DOHH2 (cell line): ENCODE measurements around the gene C11orf24.

Source experiments
- H3F3A ChIP-seq: fragments of 200-600 bp; sonication (generic), shearing (Covaris generic); 2 replicates; pipeline ENCODE4 v1.6.0; 2016; ENCODE audit warnings: antibody characterized with exemption, mild to moderate bottlenecking; ENCODE audit not compliant: control insufficient read depth, insufficient read depth
- H3K27ac ChIP-seq: fragments of 200-600 bp; sonication (generic); 2 replicates; pipeline ENCODE4 v1.5.1; 2014; ENCODE audit warnings: low read depth, mild to moderate bottlenecking, low read length, moderate library complexity
- H3K27me3 ChIP-seq: fragments of 200-600 bp; sonication (generic); 2 replicates; pipeline ENCODE4 v1.6.1; 2014; ENCODE audit warnings: mild to moderate bottlenecking, low read length, mixed read lengths; ENCODE audit not compliant: control insufficient read depth
- H3K36me3 ChIP-seq: fragments of 200-600 bp; sonication (generic); 2 replicates; pipeline ENCODE4 v1.6.1; 2014; ENCODE audit warnings: mild to moderate bottlenecking, low read length, moderate library complexity, mixed read lengths; ENCODE audit not compliant: control insufficient read depth
- H3K4me1 ChIP-seq: fragments of 200-600 bp; sonication (generic); 2 replicates; pipeline ENCODE4 v1.6.1; 2014; ENCODE audit warnings: mild to moderate bottlenecking, low read length, mixed read lengths; ENCODE audit not compliant: control insufficient read depth
- H3K4me2 ChIP-seq: fragments of 200-600 bp; sonication (generic); 2 replicates; pipeline ENCODE4 v1.6.0; 2014; ENCODE audit warnings: mild to moderate bottlenecking, low read length, moderate library complexity
- H3K4me3 ChIP-seq: fragments of 200-600 bp; sonication (generic); 2 replicates; pipeline ENCODE4 v1.5.1; 2014; ENCODE audit warnings: mild to moderate bottlenecking, low read length, mixed read lengths
- H3K79me2 ChIP-seq: fragments of 200-600 bp; sonication (generic); 2 replicates; pipeline ENCODE4 v1.6.1; 2014; ENCODE audit warnings: mild to moderate bottlenecking, low read length, mixed read lengths; ENCODE audit not compliant: control insufficient read depth
- H3K9me2 ChIP-seq: fragments of 200-600 bp; sonication (generic); replicated peaks from 2 replicates; pipeline ENCODE4 v1.6.1; 2014; ENCODE audit warnings: mild to moderate bottlenecking, low read length, mixed read lengths; ENCODE audit not compliant: control insufficient read depth
- H3K9me3 ChIP-seq: fragments of 200-600 bp; sonication (generic); 2 replicates; pipeline ENCODE4 v1.6.1; 2014; ENCODE audit warnings: antibody characterized with exemption, low read length, mixed read lengths; ENCODE audit not compliant: control insufficient read depth, insufficient read depth
- H4K20me1 ChIP-seq: fragments of 200-600 bp; sonication (generic); 2 replicates; pipeline ENCODE4 v1.6.0; 2014; ENCODE audit warnings: low read depth, mild to moderate bottlenecking, antibody characterized with exemption, low read length, moderate library complexity; ENCODE audit not compliant: control insufficient read depth, insufficient read depth
- EZH2phosphoT487 ChIP-seq: fragments of 200-600 bp; sonication (generic); IDR thresholded peaks from 2 replicates; pipeline ENCODE4 v1.6.1; 2017; ENCODE audit warnings: borderline replicate concordance, mild to moderate bottlenecking, antibody characterized with exemption, low read length, moderate library complexity, mixed read lengths
- TF ChIP-seq, protein P1 (sequence below): fragments of 200-600 bp; sonication (generic); IDR thresholded peaks from one replicate; pipeline ENCODE4 v1.5.1; 2014; ENCODE audit warnings: antibody characterized with exemption, mild to moderate bottlenecking, low read depth, low read length; ENCODE audit not compliant: poor library complexity, severe bottlenecking

Gene C11orf24

DNA sequence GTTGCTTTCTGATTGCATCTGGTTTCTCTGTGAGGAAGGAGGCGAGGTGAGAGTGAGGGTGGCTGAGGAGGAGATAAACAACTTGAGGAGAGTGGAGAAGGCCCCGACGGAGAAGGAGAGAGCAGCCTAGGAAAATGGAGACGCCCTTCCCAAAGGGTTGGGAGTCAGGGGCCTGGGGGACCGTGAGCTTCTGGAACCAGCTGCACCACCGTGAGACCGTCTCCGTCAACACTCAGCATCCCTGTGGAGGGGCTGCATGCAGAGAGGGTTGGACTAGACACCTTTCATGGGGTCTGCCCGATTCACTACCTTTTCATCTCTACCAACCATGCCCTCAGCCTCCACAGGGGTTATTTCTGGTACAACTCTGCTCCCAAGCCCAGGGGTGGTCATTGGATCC, 45.4 kb downstream of the C11orf24 start:
- Histone ChIP-seq H3K4me3 (no peak overlapping the region), H3K4me2 (no peak overlapping the region), H3K36me3 (no peaks in the 10 kb centered on the region), H3K9me3 (no peaks in the 10 kb centered on the region; the same call in 1 of the 2 replicates), H3F3A (no peaks in the 10 kb centered on the region), H3K27ac (no peak overlapping the region), H3K27me3 (no peaks in the 10 kb centered on the region), H4K20me1 (no peaks in the 10 kb centered on the region), H3K4me1 (no peaks in the 10 kb centered on the region), H3K9me2 (no peaks in the 10 kb centered on the region), H3K79me2 (no peaks in the 10 kb centered on the region)
- TF ChIP-seq, protein P1, sequence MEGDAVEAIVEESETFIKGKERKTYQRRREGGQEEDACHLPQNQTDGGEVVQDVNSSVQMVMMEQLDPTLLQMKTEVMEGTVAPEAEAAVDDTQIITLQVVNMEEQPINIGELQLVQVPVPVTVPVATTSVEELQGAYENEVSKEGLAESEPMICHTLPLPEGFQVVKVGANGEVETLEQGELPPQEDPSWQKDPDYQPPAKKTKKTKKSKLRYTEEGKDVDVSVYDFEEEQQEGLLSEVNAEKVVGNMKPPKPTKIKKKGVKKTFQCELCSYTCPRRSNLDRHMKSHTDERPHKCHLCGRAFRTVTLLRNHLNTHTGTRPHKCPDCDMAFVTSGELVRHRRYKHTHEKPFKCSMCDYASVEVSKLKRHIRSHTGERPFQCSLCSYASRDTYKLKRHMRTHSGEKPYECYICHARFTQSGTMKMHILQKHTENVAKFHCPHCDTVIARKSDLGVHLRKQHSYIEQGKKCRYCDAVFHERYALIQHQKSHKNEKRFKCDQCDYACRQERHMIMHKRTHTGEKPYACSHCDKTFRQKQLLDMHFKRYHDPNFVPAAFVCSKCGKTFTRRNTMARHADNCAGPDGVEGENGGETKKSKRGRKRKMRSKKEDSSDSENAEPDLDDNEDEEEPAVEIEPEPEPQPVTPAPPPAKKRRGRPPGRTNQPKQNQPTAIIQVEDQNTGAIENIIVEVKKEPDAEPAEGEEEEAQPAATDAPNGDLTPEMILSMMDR, result no peak

DNA sequence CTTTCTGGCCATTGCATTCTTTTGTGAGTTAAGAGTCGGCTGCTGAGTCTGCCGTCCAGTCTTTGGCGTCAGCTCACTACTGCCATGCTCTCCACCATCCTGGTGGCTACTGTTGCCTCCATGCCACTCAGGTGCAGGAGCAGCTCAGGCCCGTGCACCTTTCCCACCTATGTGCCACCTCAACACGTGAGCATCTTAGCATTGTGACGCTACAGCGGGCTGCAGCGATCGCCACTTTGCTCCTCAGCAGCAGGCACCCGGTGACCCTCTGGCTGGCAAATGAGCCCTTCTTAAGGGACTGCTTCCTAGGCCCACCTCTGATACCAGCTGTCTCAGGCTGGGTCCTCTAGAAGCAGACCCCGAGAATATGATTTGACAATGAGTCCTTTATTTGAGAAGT, 47.2 kb downstream of the C11orf24 start:
- no peaks in the 10 kb centered on the region for H4K20me1 ChIP-seq
- no peak overlapping the region for H3K27ac ChIP-seq
- H3K27me3 ChIP-seq, result no peaks in the 10 kb centered on the region
- TF ChIP-seq, protein P1, result no peak
- TF ChIP-seq EZH2phosphoT487, result no peak
- no peaks in the 10 kb centered on the region for H3K36me3 ChIP-seq
- H3K9me3 ChIP-seq, result no peaks in the 10 kb centered on the region; the same call in 1 of the 2 replicates
- no peak overlapping the region for H3K4me2 ChIP-seq
- H3K4me1 ChIP-seq, result no peaks in the 10 kb centered on the region
- no peaks in the 10 kb centered on the region for H3K9me2 ChIP-seq
- H3F3A ChIP-seq, result no peaks in the 10 kb centered on the region
- no peaks in the 10 kb centered on the region for H3K79me2 ChIP-seq
- no peak overlapping the region for H3K4me3 ChIP-seq

DNA sequence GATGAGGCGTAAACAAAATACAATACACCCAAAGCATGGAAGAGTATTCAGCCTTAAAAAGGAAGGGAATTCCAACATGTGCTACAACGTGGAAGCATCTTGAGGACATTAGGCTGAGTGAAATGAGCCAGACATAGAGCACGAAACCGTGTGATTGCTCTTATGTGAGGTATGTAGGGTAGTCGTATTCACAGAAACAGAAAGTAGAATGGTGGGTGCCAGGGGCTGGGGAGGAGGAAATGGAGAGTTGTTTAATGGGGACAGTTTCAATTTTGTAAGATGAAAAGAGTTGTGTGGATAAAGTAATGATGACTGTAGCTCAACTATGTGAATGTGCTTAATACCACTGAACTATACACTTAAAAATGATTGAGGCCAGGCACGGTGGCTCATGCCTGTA, 48.5 kb downstream of the C11orf24 start:
- H3K36me3 ChIP-seq, result no peaks in the 10 kb centered on the region
- H3F3A ChIP-seq, result no peaks in the 10 kb centered on the region
- H3K9me2 ChIP-seq, result no peaks in the 10 kb centered on the region
- H4K20me1 ChIP-seq, result no peaks in the 10 kb centered on the region
- H3K4me1 ChIP-seq, result no peaks in the 10 kb centered on the region
- TF ChIP-seq, protein P1, result no peak
- no peak for TF ChIP-seq EZH2phosphoT487
- no peak overlapping the region for H3K27ac ChIP-seq
- H3K79me2 ChIP-seq, result no peaks in the 10 kb centered on the region
- H3K4me3 ChIP-seq, result no peak overlapping the region
- H3K4me2 ChIP-seq, result no peak overlapping the region
- H3K27me3 ChIP-seq, result no peaks in the 10 kb centered on the region
- H3K9me3 ChIP-seq, result no peaks in the 10 kb centered on the region

DNA sequence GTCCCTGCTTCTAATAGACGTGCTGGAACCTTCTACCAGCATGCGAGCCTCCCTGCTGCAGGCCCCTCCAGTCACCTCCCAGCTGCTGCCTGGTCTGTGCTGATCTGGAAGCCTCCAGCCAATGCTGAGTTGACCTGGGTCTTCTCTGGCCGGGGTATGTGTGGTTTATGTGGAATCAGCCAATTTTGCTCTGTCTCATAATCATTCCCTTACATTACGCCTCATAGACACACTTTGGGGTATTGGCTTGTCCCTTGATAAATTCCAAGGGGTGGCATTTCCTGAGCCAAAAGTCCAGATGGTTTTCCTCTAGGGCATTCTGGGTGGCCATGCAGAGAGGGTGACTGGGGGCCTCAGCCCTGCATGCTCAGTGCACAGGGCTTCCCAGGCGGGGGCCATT, 50.4 kb downstream of the C11orf24 start:
- Histone ChIP-seq H3K4me1 (no peaks in the 10 kb centered on the region), H3K27ac (no peak overlapping the region), H3K4me3 (no peak overlapping the region), H3K27me3 (no peaks in the 10 kb centered on the region; the same call in 1 of the 2 replicates), H3K9me2 (no peaks in the 10 kb centered on the region), H4K20me1 (no peaks in the 10 kb centered on the region), H3K9me3 (no peaks in the 10 kb centered on the region), H3K36me3 (no peaks in the 10 kb centered on the region), H3K79me2 (no peaks in the 10 kb centered on the region), H3K4me2 (no peak overlapping the region), H3F3A (no peaks in the 10 kb centered on the region)
- no peak for TF ChIP-seq EZH2phosphoT487
- TF ChIP-seq, protein P1, result no peak
